ENCODE results near the gene OR1L8.
"Not testable (repeated sequence)": the region's sequence is repeated elsewhere in the genome, so short reads cannot be mapped to it uniquely, and the experiment has no call there.

Gene OR1L8, protein sequence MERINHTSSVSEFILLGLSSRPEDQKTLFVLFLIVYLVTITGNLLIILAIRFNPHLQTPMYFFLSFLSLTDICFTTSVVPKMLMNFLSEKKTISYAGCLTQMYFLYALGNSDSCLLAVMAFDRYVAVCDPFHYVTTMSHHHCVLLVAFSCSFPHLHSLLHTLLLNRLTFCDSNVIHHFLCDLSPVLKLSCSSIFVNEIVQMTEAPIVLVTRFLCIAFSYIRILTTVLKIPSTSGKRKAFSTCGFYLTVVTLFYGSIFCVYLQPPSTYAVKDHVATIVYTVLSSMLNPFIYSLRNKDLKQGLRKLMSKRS

DNA sequence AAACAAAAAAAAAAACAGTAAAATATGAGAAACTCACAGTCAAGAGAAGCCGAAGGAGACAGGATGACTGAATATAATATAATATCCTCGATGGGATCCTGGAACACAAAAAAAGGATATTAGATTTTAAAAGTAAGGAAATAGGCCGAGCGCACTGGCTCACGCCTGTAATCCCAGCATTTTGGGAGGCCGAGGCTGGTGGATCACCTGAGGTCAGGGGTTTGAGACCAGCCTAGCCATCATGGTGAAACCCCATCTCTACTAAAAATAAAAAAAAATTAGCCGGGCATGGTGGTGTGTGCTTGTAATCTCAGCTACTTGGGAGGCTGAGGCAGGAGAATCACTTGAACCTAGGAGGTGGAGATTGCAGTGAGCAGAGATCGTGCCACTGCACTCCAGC is at the start of gene OR1L8:
OR1L8 (minus strand) TSS at position 101 of the 400 bp plus-strand sequence. CDS start 14,907 bp downstream, outside the sequence.
- DNase-seq, result not testable (repeated sequence)

DNA sequence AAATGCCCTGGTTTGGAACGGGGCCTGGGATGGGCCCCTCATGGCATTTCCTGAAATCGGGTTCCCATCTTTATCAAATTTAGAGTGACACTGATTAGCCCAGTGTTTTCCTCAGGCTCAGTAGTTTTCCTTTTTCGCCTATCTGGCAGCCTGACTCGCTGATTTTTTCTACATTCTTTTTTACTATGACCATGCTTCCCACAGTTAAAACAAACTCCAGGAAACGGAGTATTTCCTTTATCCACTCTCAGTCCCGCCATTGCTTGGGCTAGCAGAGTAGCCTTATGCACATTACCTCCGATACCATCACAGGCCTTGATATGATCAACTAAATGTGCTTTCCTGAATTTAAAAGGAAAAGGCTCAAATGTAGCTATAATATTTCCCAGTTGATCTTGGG is 36.8 kb upstream of the OR1L8 start:
- DNase-seq, result no peak

DNA sequence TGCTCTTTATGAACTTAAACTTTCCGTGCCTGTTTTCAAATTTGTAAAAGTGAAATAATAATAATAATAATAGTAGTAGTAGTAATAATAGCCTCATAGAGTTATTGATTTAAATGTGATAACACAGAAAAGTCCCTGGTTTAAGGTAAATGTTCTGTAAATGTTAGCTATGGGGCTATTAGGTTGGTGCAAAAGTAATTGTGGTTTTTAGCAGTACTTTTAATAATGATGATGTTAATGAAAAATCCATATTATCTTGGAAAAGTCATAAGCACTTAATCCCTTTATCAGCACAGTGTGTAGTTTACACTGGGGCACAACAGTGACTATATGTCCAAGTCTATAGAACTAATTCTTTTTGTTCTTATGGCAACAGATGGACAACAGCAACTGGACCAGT is 31.2 kb upstream of the OR1L8 start, which contains the start of gene OR1Q1:
OR1Q1 (plus strand) TSS at position 377 of the 400 bp plus-strand sequence; CDS start at position 377, 0 bp downstream.
- DNase-seq, result no peak

DNA sequence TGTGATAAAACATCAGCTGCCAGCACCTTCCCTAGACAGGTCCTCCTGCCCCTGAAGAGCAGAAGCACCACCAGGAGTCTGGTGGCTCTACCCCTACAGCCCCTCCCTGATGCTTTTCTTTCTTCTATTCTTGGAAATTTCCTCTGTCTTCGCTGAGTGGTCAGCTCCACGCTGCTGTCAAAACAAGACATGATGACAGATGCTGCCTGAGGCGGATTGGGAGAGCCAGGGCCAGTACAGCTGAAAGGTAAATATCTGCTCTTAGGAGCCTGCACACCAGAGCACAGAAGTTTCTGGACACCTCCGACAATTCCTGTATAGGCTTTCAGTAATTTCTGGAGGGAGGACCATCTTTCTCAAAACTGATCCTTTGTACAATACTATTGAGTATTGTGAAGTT is 26.6 kb upstream of the OR1L8 start:
- no peak for DNase-seq

DNA sequence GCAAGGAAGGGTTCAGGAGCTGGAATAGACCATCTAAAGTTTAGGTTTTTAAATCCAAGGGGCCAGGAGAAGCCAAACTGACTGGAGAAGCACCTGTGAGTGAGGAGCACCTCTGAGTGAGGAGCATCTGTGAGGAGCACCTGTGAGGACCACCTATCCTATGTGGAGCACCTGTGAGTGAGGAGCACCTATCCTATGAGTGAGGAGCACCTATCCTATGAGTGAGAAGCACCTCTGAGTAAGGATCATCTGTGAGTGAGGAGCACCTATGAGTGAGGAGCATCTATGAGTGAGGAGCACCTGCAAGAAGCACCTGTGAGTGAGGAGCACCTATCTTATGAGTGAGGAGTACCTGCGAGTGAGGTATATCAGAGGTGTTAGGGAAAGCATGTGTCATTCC is 23.4 kb upstream of the OR1L8 start:
- DNase-seq, result no peak

DNA sequence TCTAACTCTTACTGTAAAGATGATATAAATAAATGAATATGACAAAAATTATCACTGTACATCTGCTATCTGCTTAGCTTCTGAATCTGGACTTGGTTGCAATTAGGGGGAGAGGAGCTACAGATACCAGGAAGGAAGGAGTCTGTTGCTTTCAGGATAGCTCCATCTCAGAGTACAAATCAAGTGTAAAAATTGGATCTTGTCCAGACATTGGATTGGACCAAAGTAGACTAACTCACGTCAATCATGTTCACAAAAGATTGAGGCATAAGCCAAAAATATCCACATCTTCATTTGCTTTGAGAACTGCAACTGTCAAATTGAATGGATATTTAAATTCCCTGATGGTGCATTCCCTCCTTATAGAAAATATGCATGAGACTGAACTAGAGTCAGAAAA is 22.5 kb upstream of the OR1L8 start:
- no peak for DNase-seq

GRCh38 chr9:122580360-122580759 is 2.8 kb downstream of the OR1L8 start:
- no peak for DNase-seq

DNA sequence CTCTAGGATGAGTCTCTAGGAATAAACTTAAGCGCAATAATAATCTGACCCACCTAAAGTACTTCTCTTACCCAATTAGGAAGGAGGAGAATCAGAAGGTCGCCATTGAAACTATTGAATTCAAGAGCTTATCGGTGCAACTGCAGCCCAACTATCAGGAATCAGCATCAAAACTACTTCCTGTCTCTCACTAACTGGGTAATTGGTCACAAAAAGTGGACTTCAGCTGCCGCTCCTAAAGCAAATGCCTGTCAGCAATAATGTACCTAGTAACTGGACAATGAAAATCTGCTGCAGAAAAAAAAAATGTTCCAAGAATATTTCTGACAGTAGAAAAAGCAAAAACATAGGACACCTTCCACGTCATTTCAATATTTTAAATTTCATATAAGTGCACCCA is 3.3 kb downstream of the OR1L8 start:
- DNase-seq, result no peak

- no peak for DNase-seq
These were observed 10.7 kb downstream of the OR1L8 start for GRCh38 chr9:122572456-122572855.

DNA sequence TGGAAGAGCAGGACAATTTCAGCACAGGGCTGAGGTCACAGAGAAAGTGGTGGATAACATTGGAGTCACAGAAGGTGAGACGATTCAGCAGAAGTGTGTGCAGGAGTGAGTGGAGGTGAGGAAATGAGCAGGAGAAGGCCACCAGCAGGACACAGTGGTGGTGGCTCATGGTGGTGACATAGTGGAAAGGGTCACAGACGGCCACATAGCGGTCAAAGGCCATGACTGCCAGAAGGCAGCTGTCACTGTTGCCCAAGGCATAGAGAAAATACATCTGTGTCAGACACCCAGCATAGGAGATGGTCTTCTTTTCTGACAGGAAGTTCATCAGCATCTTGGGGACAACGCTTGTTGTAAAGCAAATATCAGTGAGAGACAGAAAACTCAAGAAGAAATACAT is 15.3 kb downstream of the OR1L8 start:
- DNase-seq, result no peak

DNA sequence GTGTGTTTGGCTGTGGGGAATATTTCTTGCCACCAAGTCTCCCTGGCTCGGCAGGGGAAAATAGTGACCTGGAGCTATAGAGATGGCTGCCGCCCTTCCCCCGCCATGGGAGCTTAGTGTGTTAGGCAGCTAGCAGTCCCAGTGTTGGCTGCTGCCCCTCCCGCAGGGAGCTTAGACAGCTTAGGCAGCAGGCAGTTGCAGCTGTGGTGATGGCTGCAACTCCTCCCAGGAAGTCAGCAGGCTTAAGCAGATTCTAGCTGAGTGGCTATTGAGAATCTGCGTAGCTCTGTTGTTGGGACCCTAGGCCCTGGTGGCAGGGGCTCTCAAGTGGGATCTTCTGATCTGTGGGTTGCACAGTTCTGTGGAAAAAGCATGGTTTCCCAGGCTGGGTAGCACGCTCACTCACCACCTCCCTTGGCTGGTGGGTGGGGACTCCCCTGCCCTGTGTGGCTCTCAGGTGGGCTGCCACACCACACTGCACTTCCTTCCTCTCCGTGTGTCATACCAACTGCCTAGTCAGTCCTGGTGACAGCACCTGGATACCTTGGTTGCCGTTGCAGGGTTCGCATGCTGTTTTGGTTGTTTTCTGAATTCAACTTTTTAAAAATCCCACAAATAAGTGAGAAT is 20.9 kb downstream of the OR1L8 start:
- DNase-seq, result no peak

GRCh38 chr9:122561446-122561845 is 21.7 kb downstream of the OR1L8 start:
- no peak for DNase-seq

- no peak for DNase-seq
These were observed 30.4 kb downstream of the OR1L8 start, which contains the start of gene OR1N2 for GRCh38 chr9:122552812-122553211. Gene OR1N2 (plus strand): TSS chr9:122553112. CDS start chr9:122553212, 100 bp downstream.

DNA sequence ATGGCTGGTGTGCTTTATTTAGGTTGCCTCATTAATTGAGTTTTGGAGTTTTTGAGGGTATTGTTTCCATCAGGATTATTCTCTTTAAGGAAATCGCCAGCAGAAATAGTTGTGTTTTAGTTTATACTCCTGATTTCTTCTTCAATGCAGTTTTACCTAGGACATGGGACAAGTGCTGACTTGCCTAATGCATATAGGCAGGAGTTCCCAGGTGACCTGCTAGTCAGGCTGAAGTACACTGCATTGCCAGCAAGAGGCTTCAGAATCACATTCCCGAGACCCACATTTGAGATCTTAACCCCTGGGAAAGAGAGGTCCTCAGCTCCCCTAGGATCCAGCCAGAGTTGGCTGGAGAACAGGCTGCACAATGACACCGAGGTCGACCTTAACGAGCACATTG is 31.8 kb downstream of the OR1L8 start:
- DNase-seq, result no peak

GRCh38 chr9:122546196-122546595 is 37.0 kb downstream of the OR1L8 start:
- DNase-seq, result no peak

DNA sequence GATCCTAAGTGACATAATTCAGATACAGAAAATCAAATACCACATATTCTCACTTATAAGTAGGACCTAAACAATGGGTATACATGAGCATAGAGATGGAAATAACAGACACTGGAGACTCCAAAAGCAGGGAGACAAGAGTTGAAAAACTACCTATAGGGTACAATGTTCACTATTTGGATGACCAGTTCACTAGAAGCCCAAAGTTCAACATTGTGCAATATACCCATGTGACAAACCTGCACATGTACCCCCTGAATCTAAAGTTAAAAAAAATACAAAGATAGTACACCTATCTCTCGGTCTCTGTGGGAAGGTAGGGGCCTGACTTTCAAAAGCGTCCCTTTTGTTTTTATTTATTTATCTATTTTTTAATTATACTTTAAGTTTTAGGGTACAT is 44.4 kb downstream of the OR1L8 start:
- no peak for DNase-seq

DNA sequence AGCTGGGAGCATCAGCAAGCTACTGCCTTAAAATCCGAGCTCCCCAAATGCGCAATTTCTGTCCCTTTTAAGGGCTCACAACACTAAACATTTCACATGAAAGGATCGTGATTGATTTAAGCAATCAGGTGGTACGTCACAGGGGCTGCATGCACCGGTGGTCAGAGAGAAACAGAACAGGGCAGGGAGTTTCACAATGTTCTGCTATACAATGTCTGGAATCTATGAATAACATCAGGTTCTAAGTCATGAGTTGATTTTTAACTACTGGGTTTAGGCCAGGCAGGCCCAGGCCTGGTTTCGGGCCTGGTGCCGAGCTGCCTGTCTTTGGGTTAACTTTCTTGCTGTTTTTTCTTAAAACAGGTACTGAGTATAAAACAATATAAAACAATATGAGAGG is 46.1 kb downstream of the OR1L8 start:
- not testable (repeated sequence) for DNase-seq

DNA sequence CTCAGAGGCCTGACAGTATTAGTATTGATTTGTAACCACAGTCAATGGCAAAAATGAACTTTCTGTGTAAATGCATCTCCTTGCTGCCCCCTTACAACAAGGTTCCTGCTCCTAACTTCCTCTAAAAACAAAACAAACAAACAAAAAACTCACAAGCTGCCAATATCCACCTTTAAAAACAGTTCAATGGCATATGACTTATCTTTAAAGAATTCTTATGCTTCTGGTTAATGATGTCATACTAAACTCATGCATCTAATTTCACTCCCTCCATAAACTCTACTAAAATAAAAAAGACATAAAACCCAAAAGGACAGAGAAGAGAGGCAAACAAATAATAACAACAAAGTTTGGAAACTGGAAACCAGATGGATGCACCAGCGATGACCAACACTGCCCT is 47.0 kb downstream of the OR1L8 start:
- no peak for DNase-seq

DNA sequence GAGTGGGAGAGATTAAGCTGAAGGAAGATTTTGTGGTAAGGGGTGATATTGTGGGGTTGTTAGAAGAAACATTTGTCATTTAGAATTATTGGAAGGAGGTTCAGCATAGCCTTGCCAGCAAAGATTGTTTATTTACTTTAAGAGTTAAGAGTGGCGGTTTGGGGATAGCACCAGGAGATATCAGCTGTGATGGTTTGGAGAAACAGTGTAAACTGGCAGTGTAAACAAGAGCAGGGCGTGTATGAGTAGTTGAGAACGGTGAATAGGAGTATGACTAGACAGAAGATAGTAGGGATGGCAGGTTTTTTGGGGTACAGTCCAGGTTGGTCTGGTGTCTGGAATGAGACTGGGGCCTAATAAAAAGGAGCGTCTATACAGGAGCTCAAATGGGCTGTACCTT is 52.0 kb downstream of the OR1L8 start:
- not testable (repeated sequence) for DNase-seq

DNA sequence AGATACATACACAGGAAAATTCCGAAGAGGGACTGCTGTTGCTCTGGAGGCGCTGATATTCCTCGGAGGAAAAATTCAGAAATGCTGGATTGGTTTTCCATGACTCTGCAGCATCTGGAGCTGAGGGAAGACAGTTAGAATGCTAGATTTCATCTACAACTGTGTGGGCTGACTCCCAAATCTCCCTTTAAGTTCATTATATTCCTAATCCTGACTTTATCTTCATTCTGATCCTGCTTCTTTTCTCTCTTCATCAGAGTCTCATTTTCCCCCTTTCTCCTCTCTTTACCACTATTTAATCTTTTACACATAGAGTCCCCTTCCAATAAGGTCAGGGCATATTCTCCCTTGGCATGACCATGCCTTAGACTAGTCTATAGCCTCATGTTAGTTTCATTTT is 56.0 kb downstream of the OR1L8 start, which contains the start of gene OR1N1:
OR1N1 (minus strand) TSS at position 101 of the 400 bp plus-strand sequence; CDS start at position 101, 0 bp downstream.
- no peak for DNase-seq

- DNase-seq, result no peak
These were observed 56.6 kb downstream of the OR1L8 start for GRCh38 chr9:122526602-122527001.

- no peak for DNase-seq
These were observed 63.8 kb downstream of the OR1L8 start for GRCh38 chr9:122519376-122519775.

- no peak for DNase-seq
These were observed 64.3 kb downstream of the OR1L8 start, which contains the start of gene OR1J4 for GRCh38 chr9:122518841-122519240. Gene OR1J4 (plus strand): TSS chr9:122519141. CDS start chr9:122519141, 0 bp downstream.

DNA sequence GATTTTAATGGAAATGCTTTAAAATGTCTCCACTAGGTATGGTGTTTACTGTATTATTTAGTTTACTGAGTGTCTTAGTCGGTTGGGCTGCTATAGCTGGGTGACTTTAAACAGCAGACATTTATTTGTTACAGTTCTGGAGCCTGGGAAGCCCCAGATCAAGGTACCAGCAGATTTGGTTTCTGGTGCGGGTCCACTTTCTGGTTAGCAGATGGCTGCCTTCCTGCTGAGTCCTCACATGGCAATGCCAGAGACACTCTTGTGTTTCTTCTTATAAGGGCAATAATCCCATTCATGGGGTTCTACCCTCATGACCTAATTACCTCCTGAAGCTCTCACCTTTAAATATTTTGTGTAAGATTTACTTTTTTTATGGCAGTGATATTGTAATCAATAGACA is 65.0 kb downstream of the OR1L8 start:
- no peak for DNase-seq
